Testis (tissue), 2 donors: ENCODE data around the gene GMDS.

Experiments used
- CTCF ChIP-seq, 3 experiments: fragments of 450-650 bp in 2 of 3; fragments of 200-600 bp in 1 of 3; sonication (generic) in 1 of 3; IDR thresholded peaks; one replicate each; pipeline ENCODE4 v1.5.1; 2016 to 2019; ENCODE audit warnings: antibody characterized with exemption in 3 of 3, mild to moderate bottlenecking in 2 of 3, moderate library complexity in 1 of 3
- POLR2A ChIP-seq: fragments of 450-650 bp; IDR thresholded peaks from one replicate; pipeline ENCODE4 v1.6.1; 2017; ENCODE audit warnings: antibody characterized with exemption, mild to moderate bottlenecking, moderate library complexity

GRCh38 chr6:1856381-1856780 lies 389.0 kb downstream of the GMDS start:
- no peak for TF ChIP-seq POLR2A
- TF ChIP-seq CTCF (IDR thresholded peaks at IDR 0.05), result no peak
